SJSA1 (cell line): Measurements from ENCODE around the gene ERMARD. TPM values are rescaled to one million over a fixed set of nuclear protein-coding genes. Genes with fewer than 3 reads are reported as not detected.

Source experiments
- DNase-seq, 2 experiments: peaks; one replicate each; pipeline ENCODE4 v3.0.0-alpha.2; 2015 to 2020; ENCODE audit warnings: low spot score in 2 of 2, low read depth in 1 of 2
- H3K27ac ChIP-seq: fragments of 250-450 bp; sonication (Bioruptor Pico); 2 replicates; pipeline ENCODE4 v1.5.1; 2020; ENCODE audit warnings: mild to moderate bottlenecking, moderate library complexity
- H3K27me3 ChIP-seq: fragments of 250-450 bp; sonication (Bioruptor Pico); replicated peaks from 2 replicates; pipeline ENCODE4 v1.5.1; 2020; ENCODE audit warnings: mild to moderate bottlenecking, moderate library complexity
- H3K36me3 ChIP-seq: fragments of 250-450 bp; sonication (Bioruptor Pico); 2 replicates; pipeline ENCODE4 v1.5.1; 2020; ENCODE audit warnings: mild to moderate bottlenecking
- H3K4me1 ChIP-seq: fragments of 250-450 bp; sonication (Bioruptor Pico); replicated peaks from 2 replicates; pipeline ENCODE4 v1.6.1; 2021; ENCODE audit warnings: mild to moderate bottlenecking
- H3K4me3 ChIP-seq: fragments of 250-450 bp; sonication (Bioruptor Pico); 2 replicates; pipeline ENCODE4 v1.5.1; 2020; ENCODE audit warnings: mild to moderate bottlenecking
- H3K9me3 ChIP-seq: fragments of 250-450 bp; sonication (Bioruptor Pico); replicated peaks from 2 replicates; pipeline ENCODE4 v1.5.1; 2020; ENCODE audit warnings: mild to moderate bottlenecking
- total RNA-seq: library from RNA; depleted of rRNA; stranded (reverse); fragments of >200 nt; shearing (Covaris generic); gene quantifications from 2 replicates; pipeline ENCODE4 v1.2.3, GENCODE V29; 2014; rRNA removed

Gene ERMARD
- total RNA-seq, 1 experiment from 2014 or later = 13.4 TPM

- H3K36me3 ChIP-seq = no peaks in the 10 kb centered on the region
- H3K4me1 ChIP-seq = no peaks in the 10 kb centered on the region
- no peaks in the 10 kb centered on the region; the same call in 1 of the 2 replicates for H3K9me3 ChIP-seq
- no peak overlapping the region for H3K27ac ChIP-seq
- no peak for DNase-seq
- H3K4me3 ChIP-seq = no peak overlapping the region
- H3K27me3 ChIP-seq = no peaks in the 10 kb centered on the region
Measured at GRCh38 chr6:169820358-169820757, 68.9 kb downstream of the ERMARD start.

GRCh38 chr6:169824021-169824420 lies 72.6 kb downstream of the ERMARD start:
- Histone ChIP-seq H3K27me3 (no peaks in the 10 kb centered on the region), H3K4me3 (no peak overlapping the region), H3K9me3 (no peaks in the 10 kb centered on the region), H3K36me3 (no peaks in the 10 kb centered on the region), H3K27ac (no peak overlapping the region), H3K4me1 (no peaks in the 10 kb centered on the region)
- peak in 1 of 2 experiments; percentile 34 for DNase-seq

- Histone ChIP-seq H3K4me1 (no peaks in the 10 kb centered on the region), H3K27me3 (no peaks in the 10 kb centered on the region), H3K4me3 (no peak overlapping the region), H3K27ac (no peak overlapping the region), H3K36me3 (no peaks in the 10 kb centered on the region), H3K9me3 (no peaks in the 10 kb centered on the region)
- peak in 1 of 2 experiments; percentile 37 for DNase-seq
Measured at GRCh38 chr6:169824848-169825557, 73.6 kb downstream of the ERMARD start.

GRCh38 chr6:169825558-169826225 lies 74.3 kb downstream of the ERMARD start:
- H3K27ac ChIP-seq = no peak overlapping the region
- H3K4me3 ChIP-seq = no peak overlapping the region
- no peaks in the 10 kb centered on the region for H3K36me3 ChIP-seq
- H3K27me3 ChIP-seq = no peaks in the 10 kb centered on the region
- DNase-seq = peak in 1 of 2 experiments; percentile 25
- no peaks in the 10 kb centered on the region for H3K9me3 ChIP-seq
- H3K4me1 ChIP-seq = no peaks in the 10 kb centered on the region

GRCh38 chr6:169826697-169827096 lies 75.3 kb downstream of the ERMARD start:
- Histone ChIP-seq H3K4me1 (no peaks in the 10 kb centered on the region), H3K36me3 (no peaks in the 10 kb centered on the region), H3K4me3 (no peak overlapping the region), H3K27me3 (no peaks in the 10 kb centered on the region; the same call in 1 of the 2 replicates), H3K9me3 (no peaks in the 10 kb centered on the region), H3K27ac (no peak overlapping the region)
- no peak for DNase-seq

GRCh38 chr6:169827290-169827717 lies 75.9 kb downstream of the ERMARD start:
- peak in 1 of 2 experiments; percentile 27 for DNase-seq
- no peak overlapping the region for H3K27ac ChIP-seq
- H3K27me3 ChIP-seq = no peaks in the 10 kb centered on the region; the same call in 1 of the 2 replicates
- no peak overlapping the region for H3K4me3 ChIP-seq
- H3K36me3 ChIP-seq = no peaks in the 10 kb centered on the region
- no peaks in the 10 kb centered on the region for H3K9me3 ChIP-seq
- H3K4me1 ChIP-seq = no peaks in the 10 kb centered on the region

GRCh38 chr6:169828176-169828575 lies 76.8 kb downstream of the ERMARD start:
- no peaks in the 10 kb centered on the region; the same call in 1 of the 2 replicates for H3K27me3 ChIP-seq
- no peaks in the 10 kb centered on the region for H3K9me3 ChIP-seq
- no peak overlapping the region for H3K4me3 ChIP-seq
- DNase-seq = peak in 1 of 2 experiments; percentile 22
- H3K27ac ChIP-seq = no peak overlapping the region
- H3K4me1 ChIP-seq = no peaks in the 10 kb centered on the region
- H3K36me3 ChIP-seq = no peaks in the 10 kb centered on the region

- no peaks in the 10 kb centered on the region for H3K9me3 ChIP-seq
- H3K27ac ChIP-seq = no peak overlapping the region
- DNase-seq = peak in 1 of 2 experiments; percentile 32
- no peaks in the 10 kb centered on the region for H3K4me1 ChIP-seq
- no peaks in the 10 kb centered on the region for H3K36me3 ChIP-seq
- H3K27me3 ChIP-seq = no peaks in the 10 kb centered on the region; the same call in 1 of the 2 replicates
- no peak overlapping the region for H3K4me3 ChIP-seq
Measured at GRCh38 chr6:169829786-169830185, 78.4 kb downstream of the ERMARD start.

GRCh38 chr6:169830876-169831275 lies 79.5 kb downstream of the ERMARD start:
- no peaks in the 10 kb centered on the region; the same call in 1 of the 2 replicates for H3K27me3 ChIP-seq
- no peaks in the 10 kb centered on the region for H3K4me1 ChIP-seq
- no peak overlapping the region for H3K4me3 ChIP-seq
- no peaks in the 10 kb centered on the region for H3K9me3 ChIP-seq
- no peak for DNase-seq
- H3K36me3 ChIP-seq = no peaks in the 10 kb centered on the region
- no peak overlapping the region for H3K27ac ChIP-seq

Other genes with a start within 250 kb of the ERMARD start
- gene WDR27, start 49.6 kb upstream of the ERMARD start, total RNA-seq = 9.6 and 17.1 TPM in 2 replicates
- gene C6orf120, start 49.5 kb upstream of the ERMARD start, total RNA-seq = 34.0 and 44.7 TPM in 2 replicates
- gene PHF10, start 27.1 kb upstream of the ERMARD start, total RNA-seq = 21.1 and 33.4 TPM in 2 replicates
- 0.68 and 1.1 TPM in 2 replicates for gene DYNLT2, start 50 bp upstream of the ERMARD start, total RNA-seq